HepG2 (cell line): Measurements from ENCODE around the gene ARHGAP45. TPM values are rescaled to one million over a fixed set of nuclear protein-coding genes. Genes with fewer than 3 reads are reported as not detected.
A peak's percentile ranks its signal among the peaks of the same experiment; 100 is the strongest.

Experiments used
- ARID5B ChIP-seq: IDR thresholded peaks from 2 replicates; pipeline ENCODE4 v1.4.0; 2020; ENCODE audit warnings: mild to moderate bottlenecking, missing genetic modification reagents
- HNF1A ChIP-seq, 2 experiments: sonication (generic) in 1 of 2; formaldehyde crosslinking in 1 of 2; IDR thresholded peaks; 2 replicates each; pipeline versions ENCODE4 v1.4.0 to v1.6.1; 2016 to 2020; ENCODE audit warnings: borderline replicate concordance in 1 of 2, low read depth in 1 of 2, mild to moderate bottlenecking in 1 of 2, missing genetic modification reagents in 1 of 2
- HNRNPUL1 ChIP-seq: fragments of 200-400 bp; formaldehyde crosslinking; IDR thresholded peaks from 2 replicates; pipeline ENCODE4 v1.6.1; 2017; ENCODE audit warnings: low read depth, mild to moderate bottlenecking, low read length, moderate library complexity
- PLRG1 ChIP-seq: fragments of 450-650 bp; conservative IDR thresholded peaks from 2 replicates; pipeline ENCODE4 v1.6.1; 2016
- REST ChIP-seq, 2 experiments: IDR thresholded peaks; 2 replicates each; pipeline ENCODE4 v1.6.1; 2011 to 2012; ENCODE audit warnings: low read length in 2 of 2, borderline replicate concordance in 1 of 2, low read depth in 1 of 2, mild to moderate bottlenecking in 1 of 2, moderate library complexity in 1 of 2
- ZBTB8A ChIP-seq: sonication (generic); formaldehyde crosslinking; IDR thresholded peaks from 2 replicates; pipeline ENCODE4 v1.4.0; 2020; ENCODE audit warnings: mild to moderate bottlenecking, low read depth, missing genetic modification reagents, borderline replicate concordance
- ZNF564 ChIP-seq: sonication (generic); formaldehyde crosslinking; IDR thresholded peaks from 2 replicates; pipeline ENCODE4 v1.8.1; 2023; ENCODE audit warnings: mild to moderate bottlenecking, missing genetic modification reagents
- ZNF777 ChIP-seq: sonication (generic); formaldehyde crosslinking; IDR thresholded peaks from 2 replicates; pipeline ENCODE4 v1.4.0; 2020; ENCODE audit warnings: missing genetic modification reagents
- polyA plus RNA-seq, 8 experiments: library from polyadenylated mRNA; depleted of rRNA in 3 of 8; stranded (reverse) in 7 of 8; unstranded in 1 of 8; fragments of >200 nt; fragmentation: Illumina TruSeq in 4 of 8; extraction: Trizol in 4 of 8; gene quantifications; 2 replicates each; pipeline versions ENCODE4 v1.2.1 to v1.2.3, GENCODE V29; 2011 to 2016; ENCODE audit warnings: low read depth in 4 of 8, missing spikeins in 1 of 8, mixed read lengths in 1 of 8; ENCODE audit not compliant: insufficient read depth in 1 of 8
- total RNA-seq, 5 experiments: library from RNA; depleted of rRNA; stranded (reverse); fragments of >200 nt; fragmentation: Illumina TruSeq; extraction: Trizol; gene quantifications; 2 replicates each; pipeline ENCODE4 v1.2.3, GENCODE V29; 2016; ENCODE audit warnings: low read depth in 1 of 5
- TF ChIP-seq, protein P1 (sequence below): sonication (generic); formaldehyde crosslinking; IDR thresholded peaks from 2 replicates; pipeline ENCODE4 v1.5.0; 2020; ENCODE audit warnings: mild to moderate bottlenecking, missing genetic modification reagents

Gene ARHGAP45
- total and polyA plus RNA-seq, 2 of the 13 experiments (the other 11 are each of a cell fraction or from before 2014, with no cell fraction given), result 0.84 to 32.0 TPM

GRCh38 chr19:1098177-1099051, 31.4 kb downstream of the ARHGAP45 start (continued):
- TF ChIP-seq, protein P1, sequence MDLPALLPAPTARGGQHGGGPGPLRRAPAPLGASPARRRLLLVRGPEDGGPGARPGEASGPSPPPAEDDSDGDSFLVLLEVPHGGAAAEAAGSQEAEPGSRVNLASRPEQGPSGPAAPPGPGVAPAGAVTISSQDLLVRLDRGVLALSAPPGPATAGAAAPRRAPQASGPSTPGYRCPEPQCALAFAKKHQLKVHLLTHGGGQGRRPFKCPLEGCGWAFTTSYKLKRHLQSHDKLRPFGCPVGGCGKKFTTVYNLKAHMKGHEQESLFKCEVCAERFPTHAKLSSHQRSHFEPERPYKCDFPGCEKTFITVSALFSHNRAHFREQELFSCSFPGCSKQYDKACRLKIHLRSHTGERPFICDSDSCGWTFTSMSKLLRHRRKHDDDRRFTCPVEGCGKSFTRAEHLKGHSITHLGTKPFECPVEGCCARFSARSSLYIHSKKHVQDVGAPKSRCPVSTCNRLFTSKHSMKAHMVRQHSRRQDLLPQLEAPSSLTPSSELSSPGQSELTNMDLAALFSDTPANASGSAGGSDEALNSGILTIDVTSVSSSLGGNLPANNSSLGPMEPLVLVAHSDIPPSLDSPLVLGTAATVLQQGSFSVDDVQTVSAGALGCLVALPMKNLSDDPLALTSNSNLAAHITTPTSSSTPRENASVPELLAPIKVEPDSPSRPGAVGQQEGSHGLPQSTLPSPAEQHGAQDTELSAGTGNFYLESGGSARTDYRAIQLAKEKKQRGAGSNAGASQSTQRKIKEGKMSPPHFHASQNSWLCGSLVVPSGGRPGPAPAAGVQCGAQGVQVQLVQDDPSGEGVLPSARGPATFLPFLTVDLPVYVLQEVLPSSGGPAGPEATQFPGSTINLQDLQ (CRISPR knock-in tag), result no peak; the same call in 1 of the 2 replicates
- peak in 1 of 2 experiments; percentile 34; a peak in 1 of 4 replicates for TF ChIP-seq REST (IDR thresholded peaks at IDR 0.05; ENCODE audit: borderline replicate concordance in 1 of 2, low read depth in 1 of 2, low read length in 2 of 2)
- no peak; the same call in 1 of the 2 replicates for TF ChIP-seq ZBTB8A (CRISPR knock-in tag)
- TF ChIP-seq ZNF777, result no peak
- TF ChIP-seq HNRNPUL1, result no peak
- TF ChIP-seq HNF1A (IDR thresholded peaks at IDR 0.05; ENCODE audit: low read depth), result no peak
- TF ChIP-seq HNF1A (CRISPR knock-in tag; IDR thresholded peaks at IDR 0.05; ENCODE audit: borderline replicate concordance), result peak; percentile 51; the same call in 1 of the 2 replicates
- no peak for TF ChIP-seq ZNF564 (CRISPR knock-in tag)
- TF ChIP-seq ARID5B (CRISPR knock-in tag), result peak; percentile 34; the same call in 1 of the 2 replicates
- TF ChIP-seq PLRG1, result no peak
